ENCODE measurements around the gene CD248. TPM values are rescaled to one million over a fixed set of nuclear protein-coding genes. Genes with fewer than 3 reads are reported as not detected.

Gene CD248
- total and polyA plus RNA-seq, 2 experiments from 2014 or later: 2.4 to 3.8 TPM

GRCh38 chr11:66322732-66323427 is 6.0 kb upstream of the CD248 start:
- peaks cover 30% of the 10 kb centered on the region for H3K27me3 Mint-ChIP-seq (ENCODE audit: insufficient read depth, low read depth, poor library complexity)
- no peak overlapping the region for H3K27ac Mint-ChIP-seq
- H3K36me3 Mint-ChIP-seq (ENCODE audit: low read depth): peaks cover 20% of the 10 kb centered on the region

More at GRCh38 chr11:66322732-66323427, 6.0 kb upstream of the CD248 start:
- Histone ChIP-seq H2AFZ (no peak overlapping the region), H3K9me2 (ENCODE audit: insufficient read depth) (no peaks in the 10 kb centered on the region), H3F3A (replicated peaks; ENCODE audit: low read depth) (0 out of 2 replicates have a peak, but pooled peaks cover 4% of the 10 kb centered on the region), H3K36me3 (ENCODE audit: insufficient read depth) (no peaks in the 10 kb centered on the region), H3K27me3 (ENCODE audit: insufficient read depth) (no peaks in the 10 kb centered on the region), H4K20me1 (replicated peaks; ENCODE audit: insufficient read depth) (no peaks in the 10 kb centered on the region), H3K79me2 (replicated peaks; ENCODE audit: insufficient read depth) (no peaks in the 10 kb centered on the region), H3K4me1 (ENCODE audit: insufficient read depth) (peaks cover 15% of the 10 kb centered on the region; the same call in 1 of the 2 replicates), H3K4me2 (no peak overlapping the region), H3K4me3 (no peak overlapping the region), H3K27ac (ENCODE audit: low read depth) (no peak overlapping the region)
- peaks cover 21% of the 10 kb centered on the region for H3K9me3 Mint-ChIP-seq
- DNase-seq (ENCODE audit: low spot score) (no peak), ATAC-seq (no peak)
- no peak for TF ChIP-seq ZNF331 (CRISPR knock-in tag; IDR thresholded peaks at IDR 0.05; ENCODE audit: low read depth)
- TF ChIP-seq STAT1 (IDR thresholded peaks at IDR 0.05; ENCODE audit: unreplicated experiment): no peak
- TF ChIP-seq, protein P1, sequence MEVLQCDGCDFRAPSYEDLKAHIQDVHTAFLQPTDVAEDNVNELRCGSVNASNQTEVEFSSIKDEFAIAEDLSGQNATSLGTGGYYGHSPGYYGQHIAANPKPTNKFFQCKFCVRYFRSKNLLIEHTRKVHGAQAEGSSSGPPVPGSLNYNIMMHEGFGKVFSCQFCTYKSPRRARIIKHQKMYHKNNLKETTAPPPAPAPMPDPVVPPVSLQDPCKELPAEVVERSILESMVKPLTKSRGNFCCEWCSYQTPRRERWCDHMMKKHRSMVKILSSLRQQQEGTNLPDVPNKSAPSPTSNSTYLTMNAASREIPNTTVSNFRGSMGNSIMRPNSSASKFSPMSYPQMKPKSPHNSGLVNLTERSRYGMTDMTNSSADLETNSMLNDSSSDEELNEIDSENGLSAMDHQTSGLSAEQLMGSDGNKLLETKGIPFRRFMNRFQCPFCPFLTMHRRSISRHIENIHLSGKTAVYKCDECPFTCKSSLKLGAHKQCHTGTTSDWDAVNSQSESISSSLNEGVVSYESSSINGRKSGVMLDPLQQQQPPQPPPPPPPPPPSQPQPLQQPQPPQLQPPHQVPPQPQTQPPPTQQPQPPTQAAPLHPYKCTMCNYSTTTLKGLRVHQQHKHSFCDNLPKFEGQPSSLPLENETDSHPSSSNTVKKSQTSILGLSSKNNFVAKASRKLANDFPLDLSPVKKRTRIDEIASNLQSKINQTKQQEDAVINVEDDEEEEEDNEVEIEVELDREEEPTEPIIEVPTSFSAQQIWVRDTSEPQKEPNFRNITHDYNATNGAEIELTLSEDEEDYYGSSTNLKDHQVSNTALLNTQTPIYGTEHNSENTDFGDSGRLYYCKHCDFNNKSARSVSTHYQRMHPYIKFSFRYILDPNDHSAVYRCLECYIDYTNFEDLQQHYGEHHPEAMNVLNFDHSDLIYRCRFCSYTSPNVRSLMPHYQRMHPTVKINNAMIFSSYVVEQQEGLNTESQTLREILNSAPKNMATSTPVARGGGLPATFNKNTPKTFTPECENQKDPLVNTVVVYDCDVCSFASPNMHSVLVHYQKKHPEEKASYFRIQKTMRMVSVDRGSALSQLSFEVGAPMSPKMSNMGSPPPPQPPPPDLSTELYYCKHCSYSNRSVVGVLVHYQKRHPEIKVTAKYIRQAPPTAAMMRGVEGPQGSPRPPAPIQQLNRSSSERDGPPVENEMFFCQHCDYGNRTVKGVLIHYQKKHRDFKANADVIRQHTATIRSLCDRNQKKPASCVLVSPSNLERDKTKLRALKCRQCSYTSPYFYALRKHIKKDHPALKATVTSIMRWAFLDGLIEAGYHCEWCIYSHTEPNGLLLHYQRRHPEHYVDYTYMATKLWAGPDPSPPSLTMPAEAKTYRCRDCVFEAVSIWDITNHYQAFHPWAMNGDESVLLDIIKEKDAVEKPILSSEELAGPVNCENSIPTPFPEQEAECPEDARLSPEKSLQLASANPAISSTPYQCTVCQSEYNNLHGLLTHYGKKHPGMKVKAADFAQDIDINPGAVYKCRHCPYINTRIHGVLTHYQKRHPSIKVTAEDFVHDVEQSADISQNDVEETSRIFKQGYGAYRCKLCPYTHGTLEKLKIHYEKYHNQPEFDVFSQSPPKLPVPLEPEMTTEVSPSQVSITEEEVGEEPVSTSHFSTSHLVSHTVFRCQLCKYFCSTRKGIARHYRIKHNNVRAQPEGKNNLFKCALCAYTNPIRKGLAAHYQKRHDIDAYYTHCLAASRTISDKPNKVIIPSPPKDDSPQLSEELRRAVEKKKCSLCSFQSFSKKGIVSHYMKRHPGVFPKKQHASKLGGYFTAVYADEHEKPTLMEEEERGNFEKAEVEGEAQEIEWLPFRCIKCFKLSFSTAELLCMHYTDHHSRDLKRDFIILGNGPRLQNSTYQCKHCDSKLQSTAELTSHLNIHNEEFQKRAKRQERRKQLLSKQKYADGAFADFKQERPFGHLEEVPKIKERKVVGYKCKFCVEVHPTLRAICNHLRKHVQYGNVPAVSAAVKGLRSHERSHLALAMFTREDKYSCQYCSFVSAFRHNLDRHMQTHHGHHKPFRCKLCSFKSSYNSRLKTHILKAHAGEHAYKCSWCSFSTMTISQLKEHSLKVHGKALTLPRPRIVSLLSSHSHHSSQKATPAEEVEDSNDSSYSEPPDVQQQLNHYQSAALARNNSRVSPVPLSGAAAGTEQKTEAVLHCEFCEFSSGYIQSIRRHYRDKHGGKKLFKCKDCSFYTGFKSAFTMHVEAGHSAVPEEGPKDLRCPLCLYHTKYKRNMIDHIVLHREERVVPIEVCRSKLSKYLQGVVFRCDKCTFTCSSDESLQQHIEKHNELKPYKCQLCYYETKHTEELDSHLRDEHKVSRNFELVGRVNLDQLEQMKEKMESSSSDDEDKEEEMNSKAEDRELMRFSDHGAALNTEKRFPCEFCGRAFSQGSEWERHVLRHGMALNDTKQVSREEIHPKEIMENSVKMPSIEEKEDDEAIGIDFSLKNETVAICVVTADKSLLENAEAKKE (CRISPR knock-in tag; IDR thresholded peaks at IDR 0.05): no peak
- TF ChIP-seq CREB1 (CRISPR knock-in tag; IDR thresholded peaks at IDR 0.05; ENCODE audit: low read depth): no peak
- TF ChIP-seq, protein P2, sequence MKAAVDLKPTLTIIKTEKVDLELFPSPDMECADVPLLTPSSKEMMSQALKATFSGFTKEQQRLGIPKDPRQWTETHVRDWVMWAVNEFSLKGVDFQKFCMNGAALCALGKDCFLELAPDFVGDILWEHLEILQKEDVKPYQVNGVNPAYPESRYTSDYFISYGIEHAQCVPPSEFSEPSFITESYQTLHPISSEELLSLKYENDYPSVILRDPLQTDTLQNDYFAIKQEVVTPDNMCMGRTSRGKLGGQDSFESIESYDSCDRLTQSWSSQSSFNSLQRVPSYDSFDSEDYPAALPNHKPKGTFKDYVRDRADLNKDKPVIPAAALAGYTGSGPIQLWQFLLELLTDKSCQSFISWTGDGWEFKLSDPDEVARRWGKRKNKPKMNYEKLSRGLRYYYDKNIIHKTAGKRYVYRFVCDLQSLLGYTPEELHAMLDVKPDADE (IDR thresholded peaks at IDR 0.05): no peak
- TF ChIP-seq CTCF (conservative IDR thresholded peaks at IDR 0.05; ENCODE audit: low read depth in 2 of 2): no peak
- TF ChIP-seq ZNF114 (CRISPR knock-in tag; IDR thresholded peaks at IDR 0.05): no peak
- no peak for TF ChIP-seq EZH2 (IDR thresholded peaks at IDR 0.05; ENCODE audit: low read depth, unreplicated experiment)
- TF ChIP-seq, protein P3, sequence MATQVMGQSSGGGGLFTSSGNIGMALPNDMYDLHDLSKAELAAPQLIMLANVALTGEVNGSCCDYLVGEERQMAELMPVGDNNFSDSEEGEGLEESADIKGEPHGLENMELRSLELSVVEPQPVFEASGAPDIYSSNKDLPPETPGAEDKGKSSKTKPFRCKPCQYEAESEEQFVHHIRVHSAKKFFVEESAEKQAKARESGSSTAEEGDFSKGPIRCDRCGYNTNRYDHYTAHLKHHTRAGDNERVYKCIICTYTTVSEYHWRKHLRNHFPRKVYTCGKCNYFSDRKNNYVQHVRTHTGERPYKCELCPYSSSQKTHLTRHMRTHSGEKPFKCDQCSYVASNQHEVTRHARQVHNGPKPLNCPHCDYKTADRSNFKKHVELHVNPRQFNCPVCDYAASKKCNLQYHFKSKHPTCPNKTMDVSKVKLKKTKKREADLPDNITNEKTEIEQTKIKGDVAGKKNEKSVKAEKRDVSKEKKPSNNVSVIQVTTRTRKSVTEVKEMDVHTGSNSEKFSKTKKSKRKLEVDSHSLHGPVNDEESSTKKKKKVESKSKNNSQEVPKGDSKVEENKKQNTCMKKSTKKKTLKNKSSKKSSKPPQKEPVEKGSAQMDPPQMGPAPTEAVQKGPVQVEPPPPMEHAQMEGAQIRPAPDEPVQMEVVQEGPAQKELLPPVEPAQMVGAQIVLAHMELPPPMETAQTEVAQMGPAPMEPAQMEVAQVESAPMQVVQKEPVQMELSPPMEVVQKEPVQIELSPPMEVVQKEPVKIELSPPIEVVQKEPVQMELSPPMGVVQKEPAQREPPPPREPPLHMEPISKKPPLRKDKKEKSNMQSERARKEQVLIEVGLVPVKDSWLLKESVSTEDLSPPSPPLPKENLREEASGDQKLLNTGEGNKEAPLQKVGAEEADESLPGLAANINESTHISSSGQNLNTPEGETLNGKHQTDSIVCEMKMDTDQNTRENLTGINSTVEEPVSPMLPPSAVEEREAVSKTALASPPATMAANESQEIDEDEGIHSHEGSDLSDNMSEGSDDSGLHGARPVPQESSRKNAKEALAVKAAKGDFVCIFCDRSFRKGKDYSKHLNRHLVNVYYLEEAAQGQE (IDR thresholded peaks at IDR 0.05; ENCODE audit: unreplicated experiment): no peak
- H3K4me1 Mint-ChIP-seq: peaks cover 26% of the 10 kb centered on the region
- H3K4me3 Mint-ChIP-seq: no peak overlapping the region
